ENCODE measurements around the gene RNF214.
A peak's percentile ranks its signal among the peaks of the same experiment; 100 is the strongest.
"Not testable (repeated sequence)": the region's sequence is repeated elsewhere in the genome, so short reads cannot be mapped to it uniquely, and the experiment has no call there.

Gene RNF214

GRCh38 chr11:117232092-117232878 is at the start of gene RNF214:
Gene RNF214, plus strand, starts transcription at chr11:117232671. Its CDS starts 1,602 bp downstream, at chr11:117234273.
- peaks cover 14% of the 10 kb centered on the region for H3K36me3 Mint-ChIP-seq
- H3K9me3 Mint-ChIP-seq = no peaks in the 10 kb centered on the region
- H3K4me3 Mint-ChIP-seq = peak within 1 kb of the TSS; percentile 100
- peak within 1 kb of the TSS; percentile 100 for H3K27ac Mint-ChIP-seq
- no peaks in the 10 kb centered on the region for H3K27me3 Mint-ChIP-seq
- H3K4me1 Mint-ChIP-seq = peaks cover 40% of the 10 kb centered on the region

- not testable (repeated sequence) for H3K36me3 Mint-ChIP-seq, H3K27me3 Mint-ChIP-seq, H3K4me3 Mint-ChIP-seq, H3K9me3 Mint-ChIP-seq, H3K27ac Mint-ChIP-seq
- peaks cover 22% of the 10 kb centered on the region for H3K4me1 Mint-ChIP-seq
Observed at GRCh38 chr11:117183178-117183577, 49.3 kb upstream of the RNF214 start.

- H3K27me3 Mint-ChIP-seq = no peaks in the 10 kb centered on the region
- H3K4me1 Mint-ChIP-seq = peaks cover 20% of the 10 kb centered on the region
- no peak overlapping the region for H3K27ac Mint-ChIP-seq
- H3K4me3 Mint-ChIP-seq = no peak overlapping the region
- H3K9me3 Mint-ChIP-seq = no peaks in the 10 kb centered on the region
- H3K36me3 Mint-ChIP-seq = no peaks in the 10 kb centered on the region
Observed at GRCh38 chr11:117183724-117184349, 48.6 kb upstream of the RNF214 start.

GRCh38 chr11:117185736-117186430 is 46.6 kb upstream of the RNF214 start:
- Mint-ChIP-seq H3K27me3 (no peaks in the 10 kb centered on the region), H3K4me3 (no peak overlapping the region), H3K4me1 (peaks cover 4% of the 10 kb centered on the region), H3K9me3 (no peaks in the 10 kb centered on the region), H3K27ac (no peak overlapping the region), H3K36me3 (no peaks in the 10 kb centered on the region)

- Mint-ChIP-seq H3K27ac (no peak overlapping the region), H3K27me3 (no peaks in the 10 kb centered on the region), H3K4me3 (no peak overlapping the region), H3K36me3 (no peaks in the 10 kb centered on the region), H3K4me1 (no peaks in the 10 kb centered on the region), H3K9me3 (no peaks in the 10 kb centered on the region)
Observed at GRCh38 chr11:117186431-117186761, 46.1 kb upstream of the RNF214 start.

- Mint-ChIP-seq H3K4me1 (no peaks in the 10 kb centered on the region), H3K9me3 (no peaks in the 10 kb centered on the region), H3K4me3 (no peak overlapping the region), H3K36me3 (no peaks in the 10 kb centered on the region), H3K27me3 (no peaks in the 10 kb centered on the region), H3K27ac (no peak overlapping the region)
Observed at GRCh38 chr11:117187007-117187406, 45.5 kb upstream of the RNF214 start.

GRCh38 chr11:117187428-117187798 is 45.1 kb upstream of the RNF214 start:
- no peak overlapping the region for H3K27ac Mint-ChIP-seq
- no peaks in the 10 kb centered on the region for H3K36me3 Mint-ChIP-seq
- H3K4me3 Mint-ChIP-seq = no peak overlapping the region
- no peaks in the 10 kb centered on the region for H3K9me3 Mint-ChIP-seq
- H3K27me3 Mint-ChIP-seq = no peaks in the 10 kb centered on the region
- H3K4me1 Mint-ChIP-seq = no peaks in the 10 kb centered on the region

- H3K36me3 Mint-ChIP-seq = no peaks in the 10 kb centered on the region
- H3K27ac Mint-ChIP-seq = no peak overlapping the region
- no peaks in the 10 kb centered on the region for H3K4me1 Mint-ChIP-seq
- H3K4me3 Mint-ChIP-seq = no peak overlapping the region
- no peaks in the 10 kb centered on the region for H3K9me3 Mint-ChIP-seq
- no peaks in the 10 kb centered on the region for H3K27me3 Mint-ChIP-seq
Observed at GRCh38 chr11:117187799-117188481, 44.5 kb upstream of the RNF214 start.

GRCh38 chr11:117188620-117189081 is 43.8 kb upstream of the RNF214 start:
- H3K4me1 Mint-ChIP-seq = no peaks in the 10 kb centered on the region
- H3K27me3 Mint-ChIP-seq = no peaks in the 10 kb centered on the region
- no peaks in the 10 kb centered on the region for H3K36me3 Mint-ChIP-seq
- H3K9me3 Mint-ChIP-seq = no peaks in the 10 kb centered on the region
- no peak overlapping the region for H3K27ac Mint-ChIP-seq
- no peak overlapping the region for H3K4me3 Mint-ChIP-seq

GRCh38 chr11:117189191-117189940 is 43.1 kb upstream of the RNF214 start:
- Mint-ChIP-seq H3K27ac (no peak overlapping the region), H3K4me1 (no peaks in the 10 kb centered on the region), H3K36me3 (no peaks in the 10 kb centered on the region), H3K4me3 (no peak overlapping the region), H3K27me3 (no peaks in the 10 kb centered on the region), H3K9me3 (no peaks in the 10 kb centered on the region)

GRCh38 chr11:117189941-117190544 is 42.4 kb upstream of the RNF214 start:
- Mint-ChIP-seq H3K27me3 (no peaks in the 10 kb centered on the region), H3K36me3 (no peaks in the 10 kb centered on the region), H3K27ac (no peak overlapping the region), H3K4me1 (no peaks in the 10 kb centered on the region), H3K9me3 (no peaks in the 10 kb centered on the region), H3K4me3 (no peak overlapping the region)

- Mint-ChIP-seq H3K4me1 (no peaks in the 10 kb centered on the region), H3K27ac (no peak overlapping the region), H3K36me3 (peaks cover 2% of the 10 kb centered on the region), H3K27me3 (no peaks in the 10 kb centered on the region), H3K4me3 (no peak overlapping the region), H3K9me3 (no peaks in the 10 kb centered on the region)
Observed at GRCh38 chr11:117191680-117192400, 40.6 kb upstream of the RNF214 start.

- Mint-ChIP-seq H3K9me3 (no peaks in the 10 kb centered on the region), H3K4me3 (no peak overlapping the region), H3K36me3 (peaks cover 2% of the 10 kb centered on the region), H3K27ac (no peak overlapping the region), H3K4me1 (no peaks in the 10 kb centered on the region), H3K27me3 (no peaks in the 10 kb centered on the region)
Observed at GRCh38 chr11:117192401-117192875, 40.0 kb upstream of the RNF214 start.

All from activated naive CD4-positive, alpha-beta T cell treated with anti-CD3 and anti-CD28 coated beads, Interleukin-2, amount 50 U/mL, for 24 hours (primary cell).